ENCODE data around the gene GRIN2A. TPM values are rescaled to one million over a fixed set of nuclear protein-coding genes. Genes with fewer than 3 reads are reported as not detected.

GRIN2A gene
- total and polyA plus RNA-seq, 2 of the 8 experiments (the other 6 are each of a cell fraction or from before 2014, with no cell fraction given) = 0.18 to 1.8 TPM

DNA sequence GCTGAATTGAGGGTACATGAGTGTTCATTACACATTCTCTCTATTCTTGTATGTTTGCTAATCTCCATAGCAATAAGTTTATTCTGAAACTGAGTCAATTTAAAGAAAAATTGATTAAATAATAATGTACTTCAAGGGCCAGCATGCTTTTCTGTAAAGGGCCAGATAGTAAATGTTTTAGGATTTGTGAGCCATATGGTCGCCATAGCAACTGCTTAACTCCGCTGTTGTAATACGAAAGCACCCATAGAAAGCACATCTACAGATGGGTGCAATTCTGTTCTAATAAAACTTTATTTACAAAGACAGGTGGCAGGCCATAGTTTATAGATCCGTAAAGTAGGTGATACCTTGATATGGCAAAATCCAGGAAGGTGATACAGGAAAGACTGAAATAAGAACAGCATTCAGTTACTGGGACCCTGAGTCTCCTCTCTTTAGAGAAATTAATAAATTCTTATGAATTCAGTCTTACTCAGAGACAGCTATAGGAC is 36.6 kb downstream of the GRIN2A start:
- H4K5ac ChIP-seq (ENCODE audit: insufficient read length, low read depth, low read length) = no peak overlapping the region
- no peak overlapping the region for H3K27ac ChIP-seq (ENCODE audit: low read depth, low read length)
- H2BK5ac ChIP-seq (ENCODE audit: low read depth, low read length) = no peak overlapping the region
- H2BK12ac ChIP-seq (ENCODE audit: low read depth, low read length) = no peak overlapping the region
- H3K4ac ChIP-seq (replicated peaks; ENCODE audit: insufficient read length, low read depth, low read length) = no peak overlapping the region
- no peaks in the 10 kb centered on the region for H3K79me1 ChIP-seq (ENCODE audit: low read depth, low read length)
- H2BK120ac ChIP-seq (replicated peaks; ENCODE audit: low read depth, low read length) = no peak overlapping the region
- FAIRE-seq (no peak), DNase-seq (ENCODE audit: low read depth in 1 of 2, low spot score in 2 of 2) (no peak)
- no peak overlapping the region for H3K56ac ChIP-seq (replicated peaks; ENCODE audit: insufficient read length, low read depth, low read length)
- ChIA-PET POLR2A (ENCODE audit: partially characterized antibody) (no interaction called here), CTCF (ENCODE audit: partially characterized antibody) (interaction anchor here (0.6 kb wide), 2 partner anchors 835 to 876 kb away, joined by 3 read pairs; no protein-coding TSS in a partner anchor)
- WGBS, 2 experiments (ENCODE audit: extremely low coverage in 1 of 2, insufficient coverage in 1 of 2, insufficient read length in 1 of 2, insufficient replicate concordance in 2 of 2, low coverage in 1 of 2, low lambda C conversion rate in 2 of 2, missing lambda C conversion rate in 1 of 2) = 94% methylated on average over 4 of the region's 4 CpGs; no CpG with 5 or more reads in 1 of the 2 experiments
- no peak overlapping the region for H4K8ac ChIP-seq (ENCODE audit: extremely low read depth, insufficient read depth, low read length)
- H3K27me3 ChIP-seq (replicated peaks in 1 of 4; ENCODE audit: control insufficient read depth in 3 of 4, extremely low read depth in 1 of 4, insufficient read depth in 3 of 4, low read length in 3 of 4) = no peaks in the 10 kb centered on the region
- no peak overlapping the region for H3K23ac ChIP-seq (ENCODE audit: insufficient read length)
- no peaks in the 10 kb centered on the region for H3K4me1 ChIP-seq (replicated peaks in 1 of 4; ENCODE audit: control insufficient read depth in 3 of 4, insufficient read depth in 4 of 4, low read length in 3 of 4)
- no peak overlapping the region for H3K9ac ChIP-seq (replicated peaks in 1 of 4; ENCODE audit: extremely low read depth in 1 of 4, low read depth in 3 of 4, low read length in 3 of 4)
- H3K4me2 ChIP-seq (ENCODE audit: insufficient read depth in 1 of 2, low read depth in 2 of 2, low read length in 2 of 2) = no peak overlapping the region
- H2BK15ac ChIP-seq (ENCODE audit: low read length) = no peak overlapping the region
- H4K20me1 ChIP-seq (replicated peaks in 1 of 2; ENCODE audit: control insufficient read depth in 1 of 2, insufficient read depth in 2 of 2, low read length in 2 of 2) = no peaks in the 10 kb centered on the region
- no peak overlapping the region for H3K4me3 ChIP-seq (ENCODE audit: extremely low read depth in 1 of 4, insufficient read depth in 2 of 4, low read depth in 3 of 4, low read length in 4 of 4)
- H2AFZ ChIP-seq (ENCODE audit: low read length) = no peak overlapping the region
- H3K36me3 ChIP-seq (ENCODE audit: control insufficient read depth in 2 of 4, insufficient read depth in 4 of 4, low read length in 3 of 4) = no peaks in the 10 kb centered on the region
- H2BK20ac ChIP-seq (ENCODE audit: low read length) = no peak overlapping the region
- no peak overlapping the region for H4K91ac ChIP-seq (replicated peaks; ENCODE audit: insufficient read length, low read length)
- H3K18ac ChIP-seq (ENCODE audit: extremely low read depth, low read length) = no peak overlapping the region
- H3K14ac ChIP-seq (ENCODE audit: insufficient read length) = no peak overlapping the region
- no peaks in the 10 kb centered on the region for H3K9me3 ChIP-seq (ENCODE audit: insufficient read depth in 2 of 2, low read depth in 1 of 2, low read length in 1 of 2)
- H3K79me2 ChIP-seq (ENCODE audit: control insufficient read depth in 1 of 2, insufficient read depth in 2 of 2, low read length in 2 of 2) = no peaks in the 10 kb centered on the region
- no peak for TF ChIP-seq SRF (IDR thresholded peaks at IDR 0.05; ENCODE audit: low read depth, low read length)
- TF ChIP-seq RNF2 (IDR thresholded peaks at IDR 0.05; ENCODE audit: borderline replicate concordance, low read depth, low read length, missing control alignments, poor library complexity, severe bottlenecking) = no peak
- TF ChIP-seq SIX5 (IDR thresholded peaks at IDR 0.05; ENCODE audit: low read depth, low read length) = no peak
- no peak for TF ChIP-seq YY1 (IDR thresholded peaks at IDR 0.05; ENCODE audit: low read depth, low read length)
- TF ChIP-seq TAF1 (IDR thresholded peaks at IDR 0.05; ENCODE audit: low read depth, low read length) = no peak
- no peak for TF ChIP-seq SP4 (IDR thresholded peaks at IDR 0.05; ENCODE audit: low read length)
- no peak for TF ChIP-seq CHD2 (IDR thresholded peaks at IDR 0.05; ENCODE audit: low read length)
- TF ChIP-seq POLR2AphosphoS5 (IDR thresholded peaks at IDR 0.05; ENCODE audit: low read depth, low read length) = no peak
- no peak for TF ChIP-seq BACH1 (IDR thresholded peaks at IDR 0.05; ENCODE audit: low read length)
- H3K23me2 ChIP-seq (ENCODE audit: low read depth, low read length) = 0 out of 2 replicates have a peak, but pooled peaks cover 1% of the 10 kb centered on the region
- H2AK5ac ChIP-seq (ENCODE audit: low read depth, low read length) = no peak overlapping the region
